AG08396 (cell line): Measurements from ENCODE around the gene ACE.

ENCODE experiments used
- DNase-seq: peaks from one replicate; pipeline ENCODE4 v3.0.0; 2012; ENCODE audit warnings: low spot score, mixed read lengths

The ACE gene

DNA sequence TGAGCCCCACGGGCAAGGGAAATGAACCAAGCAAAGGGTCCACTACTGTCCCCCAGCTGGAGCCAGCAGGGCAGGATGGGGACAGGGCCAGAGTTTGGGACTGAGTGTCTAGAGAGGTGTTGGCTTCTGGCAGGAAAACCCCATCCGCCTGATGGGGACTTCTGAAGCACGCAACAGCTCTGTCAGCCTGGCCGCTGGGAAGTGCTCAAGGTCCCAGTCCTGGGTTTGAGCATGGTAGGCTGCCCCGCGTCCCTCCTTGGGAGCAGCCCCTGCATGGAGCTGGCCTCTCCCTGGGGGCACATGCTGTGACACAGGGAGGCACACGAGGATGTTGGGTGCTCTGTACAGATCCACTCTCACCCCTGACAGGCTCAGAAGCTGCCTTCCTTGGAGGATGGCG lies 14.6 kb downstream of the ACE start:
- no peak for DNase-seq

DNA sequence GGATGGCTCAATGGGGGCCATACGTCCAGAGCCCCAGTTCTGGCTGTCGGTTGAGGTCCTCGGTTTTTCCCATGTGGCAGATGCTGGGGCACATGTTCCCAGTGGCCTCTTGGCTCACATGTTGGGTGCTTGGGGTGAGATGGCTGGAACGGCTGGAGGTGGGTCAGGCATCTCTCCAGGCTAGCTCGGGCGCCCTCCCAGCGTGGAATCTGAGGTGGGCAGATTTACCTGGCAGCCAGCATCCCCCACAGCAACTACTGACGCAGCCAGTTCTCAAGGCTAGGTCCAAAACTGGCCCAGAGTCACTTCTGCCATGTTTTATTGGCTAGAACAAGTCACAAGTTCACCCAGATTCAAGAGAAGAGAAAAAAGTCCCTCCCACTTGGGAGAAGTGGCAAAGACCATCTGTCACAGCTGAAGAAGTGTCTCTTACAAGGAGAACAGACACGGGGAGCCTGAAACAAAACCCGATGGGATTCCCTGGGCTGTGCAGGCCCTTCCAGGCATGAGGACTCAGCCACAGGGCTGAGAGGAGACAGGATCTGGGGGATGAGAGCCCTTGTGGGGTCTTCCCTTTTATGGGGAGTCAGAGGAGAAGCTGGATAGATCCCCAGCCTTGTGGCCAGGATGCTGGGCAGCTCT lies 15.2 kb downstream of the ACE start:
- no peak for DNase-seq

DNA sequence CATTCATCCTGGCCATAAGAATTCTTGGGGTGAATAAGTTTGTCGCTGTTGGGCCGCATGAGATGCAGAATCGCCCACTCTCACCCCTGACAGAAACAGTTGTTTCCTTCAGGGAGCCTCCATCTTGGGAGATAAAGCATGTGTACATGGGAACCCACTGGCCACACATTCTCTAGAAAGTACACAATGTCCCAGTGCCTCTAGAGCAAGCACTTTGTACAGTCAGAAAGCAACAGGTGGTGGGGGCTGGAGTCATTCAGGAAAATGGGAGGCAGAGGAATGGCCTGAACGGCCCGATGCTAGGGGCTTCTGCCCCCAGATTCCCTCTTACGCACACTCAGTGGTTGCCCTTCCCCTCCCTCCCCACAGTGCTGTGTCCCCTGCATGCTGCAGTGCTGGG lies 16.1 kb downstream of the ACE start:
- DNase-seq, result no peak

DNA sequence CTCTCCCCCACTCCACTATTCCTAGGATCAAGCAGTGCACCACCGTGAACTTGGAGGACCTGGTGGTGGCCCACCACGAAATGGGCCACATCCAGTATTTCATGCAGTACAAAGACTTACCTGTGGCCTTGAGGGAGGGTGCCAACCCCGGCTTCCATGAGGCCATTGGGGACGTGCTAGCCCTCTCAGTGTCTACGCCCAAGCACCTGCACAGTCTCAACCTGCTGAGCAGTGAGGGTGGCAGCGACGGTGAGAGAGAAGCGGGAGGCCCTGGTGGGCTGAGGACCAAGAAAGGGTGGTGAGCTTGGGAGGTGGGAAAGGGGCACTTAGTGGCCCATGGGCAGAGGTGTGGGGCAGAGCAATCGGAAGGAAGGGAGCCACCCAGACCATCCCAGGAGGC lies 16.6 kb downstream of the ACE start:
- DNase-seq, result no peak

DNA sequence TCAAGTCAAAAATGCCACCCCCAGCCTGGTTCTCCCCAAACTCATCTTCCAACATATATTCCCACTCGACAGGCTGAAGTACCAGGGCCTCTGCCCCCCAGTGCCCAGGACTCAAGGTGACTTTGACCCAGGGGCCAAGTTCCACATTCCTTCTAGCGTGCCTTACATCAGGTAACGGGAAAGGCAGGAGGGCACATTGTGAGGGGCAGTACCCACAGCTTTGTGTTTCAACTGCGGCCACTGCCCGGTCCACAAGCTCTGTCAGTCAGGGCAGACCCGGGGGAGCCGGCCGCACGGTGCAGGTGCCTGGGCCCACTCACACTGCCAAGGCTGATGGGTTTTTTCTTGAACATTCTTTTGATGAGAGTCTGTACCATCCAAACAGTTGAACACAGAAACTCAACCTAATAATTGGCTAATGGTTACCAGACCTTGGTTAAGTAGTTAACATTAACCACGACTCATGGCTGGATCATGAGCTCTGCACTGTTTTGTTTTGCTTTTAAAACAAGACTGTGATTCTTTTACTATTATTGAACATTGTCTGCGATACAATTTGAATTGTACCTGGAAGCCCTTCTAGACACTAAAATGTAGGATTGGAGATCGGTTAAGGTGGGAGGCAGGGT lies 17.6 kb downstream of the ACE start:
- no peak for DNase-seq

DNA sequence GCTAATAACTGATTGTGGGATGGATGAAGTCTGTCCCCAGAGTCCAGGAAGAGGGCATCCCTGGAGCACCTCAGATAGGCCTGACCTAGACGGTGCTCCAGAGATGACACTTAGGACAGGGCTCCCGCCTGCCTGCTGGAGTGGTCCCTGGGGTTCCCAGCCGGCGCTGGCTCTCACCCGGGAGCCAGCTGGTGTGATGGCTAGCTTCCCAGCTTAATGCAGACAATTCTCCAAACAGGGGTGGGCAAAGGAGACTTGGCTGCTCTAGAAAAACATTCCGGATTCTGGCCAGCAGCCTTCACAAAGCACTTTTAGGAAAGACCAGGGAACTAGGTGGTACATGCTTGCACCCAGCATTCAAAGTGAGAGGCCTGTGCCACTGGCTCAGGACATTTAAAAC lies 18.6 kb downstream of the ACE start:
- DNase-seq, result no peak

DNA sequence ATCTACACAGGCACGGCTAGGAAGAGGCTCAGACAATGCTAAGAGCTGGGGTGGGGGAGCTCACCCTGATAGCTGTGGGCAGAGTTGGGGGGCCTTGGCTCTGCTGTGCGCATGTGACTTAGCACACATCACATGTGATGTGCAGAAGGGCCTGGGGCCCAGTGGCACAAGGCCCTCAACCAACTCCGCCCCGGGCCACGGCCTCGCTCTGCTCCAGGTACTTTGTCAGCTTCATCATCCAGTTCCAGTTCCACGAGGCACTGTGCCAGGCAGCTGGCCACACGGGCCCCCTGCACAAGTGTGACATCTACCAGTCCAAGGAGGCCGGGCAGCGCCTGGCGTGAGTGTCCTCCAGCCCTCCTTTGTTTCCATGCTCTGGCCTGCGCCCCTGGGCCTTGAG lies 19.3 kb downstream of the ACE start:
- DNase-seq, result no peak

DNA sequence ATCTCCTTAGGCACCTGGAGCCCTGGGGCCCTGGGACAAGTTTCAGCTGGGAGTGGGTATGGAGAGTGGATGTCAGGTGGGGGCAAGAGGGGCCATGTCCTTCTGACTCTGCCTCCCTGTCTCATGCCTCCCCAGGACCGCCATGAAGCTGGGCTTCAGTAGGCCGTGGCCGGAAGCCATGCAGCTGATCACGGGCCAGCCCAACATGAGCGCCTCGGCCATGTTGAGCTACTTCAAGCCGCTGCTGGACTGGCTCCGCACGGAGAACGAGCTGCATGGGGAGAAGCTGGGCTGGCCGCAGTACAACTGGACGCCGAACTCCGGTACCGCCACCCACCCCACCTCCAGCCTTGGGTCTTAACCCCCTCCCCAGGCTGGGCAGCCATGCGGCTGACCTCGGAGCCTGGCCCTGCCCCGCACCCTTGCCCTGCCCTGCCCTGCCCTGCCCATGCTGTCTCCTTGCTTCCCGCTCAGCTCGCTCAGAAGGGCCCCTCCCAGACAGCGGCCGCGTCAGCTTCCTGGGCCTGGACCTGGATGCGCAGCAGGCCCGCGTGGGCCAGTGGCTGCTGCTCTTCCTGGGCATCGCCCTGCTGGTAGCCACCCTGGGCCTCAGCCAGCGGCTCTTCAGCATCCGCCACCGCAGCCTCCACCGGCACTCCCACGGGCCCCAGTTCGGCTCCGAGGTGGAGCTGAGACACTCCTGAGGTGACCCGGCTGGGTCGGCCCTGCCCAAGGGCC lies 20.0 kb downstream of the ACE start:
- DNase-seq, result no peak

DNA sequence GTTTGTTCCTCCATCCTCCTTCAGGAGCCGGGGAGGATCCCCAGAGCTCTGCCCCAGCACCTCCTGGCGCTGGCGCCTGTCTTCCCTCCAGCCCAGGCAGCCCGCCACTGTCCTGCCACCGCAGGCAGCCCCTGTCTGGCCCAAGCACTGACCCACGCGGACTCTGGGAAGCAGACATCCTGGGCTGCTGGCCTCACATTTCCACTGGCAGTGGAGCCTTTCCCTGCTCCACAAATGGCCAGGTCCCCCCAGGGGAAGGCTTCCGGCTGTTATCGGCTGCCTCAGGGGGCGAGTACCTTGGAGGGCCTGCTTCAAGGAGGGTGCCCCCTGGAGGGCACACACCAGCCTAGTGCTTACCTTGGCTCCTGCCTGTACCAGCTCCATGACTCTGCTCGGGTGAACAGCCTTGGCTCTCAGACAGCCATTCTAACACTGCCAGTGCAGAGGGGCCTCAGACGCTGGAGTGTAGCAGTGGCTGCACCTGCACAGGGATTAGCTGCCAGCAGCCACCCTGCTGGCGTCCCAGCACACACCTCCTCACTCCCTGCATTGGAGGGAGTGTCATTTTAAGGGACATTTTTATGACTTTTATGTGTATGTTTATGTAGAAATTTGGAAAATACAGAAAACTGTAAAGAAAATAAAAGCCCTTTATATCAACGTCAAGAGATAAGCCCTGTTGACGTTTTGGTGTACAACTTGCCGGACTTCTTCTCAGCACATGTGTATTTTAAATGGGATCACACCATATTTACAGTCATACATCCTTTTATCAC lies 21.0 kb downstream of the ACE start:
- DNase-seq, result no peak

DNA sequence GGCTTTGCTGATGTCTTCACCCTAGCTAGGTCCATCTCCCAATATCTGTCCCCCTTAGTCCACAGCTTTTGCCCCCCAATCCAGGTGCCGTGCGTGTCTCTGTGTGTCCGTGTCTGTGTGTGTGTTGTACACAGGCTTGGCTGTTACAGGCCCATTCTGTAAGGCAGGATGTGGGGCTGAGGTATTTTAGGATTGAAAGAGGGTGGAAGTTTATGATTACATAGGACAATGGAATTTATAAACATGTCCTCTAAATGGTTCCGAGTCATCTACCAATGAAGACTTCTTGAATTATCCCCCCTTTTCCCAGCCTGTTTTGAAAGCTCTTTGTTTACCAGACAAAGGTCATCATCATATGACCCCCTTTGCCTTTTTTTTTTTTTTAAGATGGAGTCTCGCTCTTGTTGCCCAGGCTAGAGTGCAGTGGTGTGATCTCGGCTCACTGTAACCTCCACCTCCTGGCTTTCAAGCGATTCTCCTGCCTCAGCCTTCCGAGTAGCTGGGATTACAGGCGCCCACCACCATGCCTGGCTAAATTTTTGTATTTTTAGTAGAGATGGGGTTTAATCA lies 21.9 kb downstream of the ACE start:
- DNase-seq, result peak; percentile 80

DNA sequence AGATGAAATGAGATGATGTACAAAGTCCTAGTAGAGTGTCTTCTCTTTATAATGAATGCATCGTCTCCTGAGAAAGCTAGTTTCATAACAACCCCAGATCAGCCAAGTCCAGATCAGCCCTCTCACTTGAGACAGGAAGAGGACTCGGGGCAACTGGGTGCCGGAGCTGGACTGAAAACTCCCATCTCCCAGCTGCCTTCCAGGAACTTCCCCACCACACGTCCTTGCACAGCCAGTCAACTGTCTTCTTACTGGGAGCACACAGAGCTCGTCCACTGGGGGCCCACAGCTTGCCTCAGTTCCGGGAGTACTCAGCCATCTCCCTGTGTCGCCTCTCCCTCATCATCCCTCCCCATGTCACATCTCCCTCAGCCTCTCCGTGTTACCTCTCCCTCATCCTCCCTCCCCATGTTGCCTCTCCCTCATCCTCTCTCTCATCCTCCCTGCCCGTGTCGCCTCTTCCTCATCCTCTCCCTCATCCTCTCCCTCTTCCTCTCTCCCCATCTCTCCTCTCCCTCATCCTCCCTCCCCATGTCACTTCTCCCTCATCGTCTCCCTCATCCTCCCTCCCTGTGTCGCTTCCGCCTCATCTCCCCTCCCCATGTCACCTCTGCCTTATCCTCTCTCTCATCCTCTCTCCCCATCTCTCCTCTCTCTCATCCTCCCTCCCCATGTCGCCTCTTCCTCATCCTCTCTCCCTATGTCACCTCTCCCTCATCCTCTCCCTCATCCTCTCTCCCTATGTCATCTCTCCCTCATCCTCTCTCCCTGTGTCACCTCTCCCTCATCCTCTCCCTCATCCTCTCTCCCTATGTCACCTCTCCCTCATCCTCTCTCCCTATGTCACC lies 23.9 kb downstream of the ACE start:
- DNase-seq, result no peak

DNA sequence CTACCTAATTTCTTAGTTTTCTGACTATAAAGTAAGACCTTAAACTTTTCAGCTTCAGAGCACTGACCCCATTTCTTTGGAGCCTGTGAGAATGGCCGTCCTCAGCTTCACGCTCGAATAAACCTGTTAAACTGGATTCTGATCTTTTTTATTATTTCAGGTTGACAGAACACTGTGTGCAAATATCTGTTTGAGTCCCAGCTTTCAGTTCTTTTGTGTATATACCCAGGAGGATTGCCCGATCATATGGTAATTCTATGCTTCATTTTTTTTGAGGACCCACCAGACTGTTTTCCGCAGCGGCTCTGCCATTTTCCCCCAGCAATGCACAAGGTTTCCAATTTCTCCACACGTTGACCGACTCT lies 26.5 kb downstream of the ACE start:
- no peak for DNase-seq

DNA sequence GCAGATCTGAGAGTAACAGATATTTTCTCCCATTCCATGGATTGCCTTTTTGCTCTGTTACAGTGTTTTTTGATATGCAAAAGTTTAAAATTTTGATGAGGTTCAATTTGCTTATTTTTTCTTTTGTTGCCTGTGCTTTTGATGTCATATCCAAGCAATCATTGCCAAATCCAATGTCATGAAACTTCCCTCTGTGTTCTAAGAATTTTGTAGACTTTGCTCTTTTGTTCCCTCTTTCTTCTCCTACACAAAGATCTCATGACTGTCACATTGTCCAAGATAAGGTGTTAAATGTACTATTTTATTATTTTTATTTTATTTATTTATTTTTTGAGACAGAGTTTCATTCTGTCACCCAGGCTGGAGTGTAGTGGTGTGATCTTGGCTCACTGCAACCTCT lies 27.4 kb downstream of the ACE start:
- DNase-seq, result no peak

DNA sequence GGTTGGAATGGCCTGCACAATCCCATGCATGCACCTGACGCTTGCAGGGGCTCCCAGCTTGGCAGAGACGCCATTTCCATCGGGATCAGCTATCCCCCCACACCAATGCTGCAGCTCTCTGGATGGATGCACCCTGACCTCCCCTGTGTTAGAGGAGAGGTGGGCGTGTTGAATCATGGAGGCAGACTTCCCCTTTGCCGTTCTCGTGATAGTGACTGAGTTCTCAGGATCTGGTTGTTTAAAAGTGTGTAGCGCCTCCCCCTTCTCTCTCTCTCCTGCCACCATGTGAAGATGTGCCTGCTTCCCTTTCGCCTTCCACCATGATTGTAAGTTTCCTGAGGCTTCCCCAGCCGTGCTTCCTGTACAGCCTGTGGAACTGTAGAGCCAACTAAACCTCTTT lies 28.5 kb downstream of the ACE start:
- no peak for DNase-seq

DNA sequence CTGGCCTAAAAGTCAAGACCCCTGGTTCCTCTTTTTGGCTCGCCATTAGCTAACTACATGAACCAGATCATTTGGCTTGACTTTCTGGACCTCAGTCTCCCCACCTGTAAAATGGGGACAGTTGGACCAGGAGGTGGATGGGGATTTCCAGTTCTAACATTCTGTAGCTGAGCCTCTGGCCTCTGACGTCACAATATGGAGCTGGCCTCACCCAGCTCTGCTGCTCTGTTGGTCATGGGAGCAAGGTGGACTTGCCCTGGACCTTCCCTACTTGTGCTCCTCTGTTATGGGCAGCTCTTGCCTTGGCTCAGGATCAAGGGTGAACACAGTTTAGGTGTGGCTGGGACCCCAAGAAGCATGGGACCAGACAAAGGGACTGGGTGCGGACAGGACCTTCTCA lies 29.8 kb downstream of the ACE start:
- no peak for DNase-seq

DNA sequence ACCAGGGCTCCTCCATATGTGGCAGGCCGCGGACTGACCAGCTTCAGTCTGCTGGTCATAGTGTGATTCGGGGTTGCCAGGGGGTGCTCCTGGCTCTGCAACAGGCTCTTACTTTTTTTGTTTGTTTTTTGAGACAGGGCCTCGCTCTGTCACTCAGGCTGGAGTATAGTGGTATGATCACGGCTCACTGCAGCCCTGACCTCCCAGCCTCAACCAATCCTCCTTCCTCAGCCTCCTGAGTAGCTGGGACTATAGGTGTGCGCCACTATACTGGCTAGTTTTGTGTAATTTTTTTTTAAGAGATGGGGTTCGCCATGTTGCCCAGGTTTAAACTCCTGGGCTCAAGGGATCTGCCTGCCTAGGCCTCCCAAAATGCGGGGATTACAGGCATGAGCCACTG lies 34.5 kb downstream of the ACE start:
- no peak for DNase-seq

DNA sequence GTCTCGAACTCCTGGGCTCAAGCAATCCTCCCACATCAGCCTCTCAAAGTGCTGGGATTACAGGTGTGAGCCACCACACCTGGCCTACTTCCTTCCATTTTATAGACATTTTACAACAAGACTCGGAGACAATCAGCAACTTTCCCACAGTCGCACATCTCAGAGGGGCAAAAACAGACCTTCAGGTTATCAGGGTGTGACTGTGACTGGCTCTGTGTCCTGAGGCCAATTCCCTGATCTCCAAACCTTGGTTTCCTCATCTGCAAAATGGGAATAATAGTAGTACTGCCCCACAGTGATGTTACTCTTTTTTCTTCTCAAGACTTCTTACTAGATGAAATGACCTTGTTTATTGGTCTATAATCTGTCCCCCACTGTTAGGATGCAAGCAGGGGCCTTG lies 35.5 kb downstream of the ACE start:
- DNase-seq, result no peak

DNA sequence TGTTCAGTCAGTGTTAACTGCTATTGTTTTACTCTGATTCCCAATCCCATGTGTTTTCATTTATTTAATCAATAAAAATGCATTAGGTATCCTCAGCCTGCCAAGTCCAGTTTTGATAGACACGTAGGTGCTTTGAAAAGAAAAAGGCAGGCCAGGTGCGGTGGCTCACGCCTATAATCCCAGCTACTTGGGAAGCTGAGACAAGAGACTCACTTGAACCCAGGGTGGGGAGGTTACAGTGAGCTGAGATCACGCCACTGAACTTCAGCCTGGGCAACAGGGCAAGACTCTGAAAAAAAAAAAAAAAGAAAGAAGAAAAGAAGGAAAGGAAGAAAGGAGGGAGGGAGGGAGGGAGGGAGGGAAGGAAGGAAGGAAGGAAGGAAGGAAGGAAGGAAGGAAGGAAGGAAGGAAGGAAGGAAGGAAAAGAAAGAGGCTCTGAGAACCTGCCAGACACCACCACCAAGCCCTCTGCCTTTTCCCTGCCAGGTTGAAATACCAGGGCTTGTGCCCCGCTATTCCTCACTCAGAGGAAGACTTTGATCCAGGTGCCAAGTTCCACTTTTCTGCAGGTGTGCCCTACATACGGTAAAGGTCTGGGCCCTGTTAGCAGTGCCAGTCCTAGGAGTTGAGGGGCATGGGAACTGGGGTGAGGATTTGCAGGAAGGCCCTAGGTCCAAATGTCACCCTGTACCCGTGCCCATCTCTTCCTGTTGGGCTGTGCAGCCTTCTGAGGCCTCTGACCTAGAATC lies 36.2 kb downstream of the ACE start:
- DNase-seq, result no peak

DNA sequence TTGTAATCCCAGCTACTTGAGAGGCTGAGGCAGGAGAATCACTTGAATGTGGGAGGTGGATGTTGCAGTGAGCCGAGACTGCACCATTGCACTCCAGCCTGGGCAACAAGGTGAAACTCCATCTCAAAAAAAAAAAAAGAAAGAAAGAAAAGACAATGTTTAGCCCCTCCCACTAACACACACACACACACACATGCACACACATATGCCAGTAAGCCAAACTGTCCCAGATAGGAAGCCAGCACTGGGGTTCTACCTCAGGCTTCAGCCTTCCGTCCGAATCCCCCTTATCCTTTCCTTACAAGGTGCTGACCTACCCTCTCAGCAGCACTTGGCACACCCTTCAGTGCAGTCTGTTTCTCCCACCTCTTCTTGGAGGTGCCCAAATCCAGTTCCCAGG lies 37.6 kb downstream of the ACE start:
- DNase-seq, result no peak

DNA sequence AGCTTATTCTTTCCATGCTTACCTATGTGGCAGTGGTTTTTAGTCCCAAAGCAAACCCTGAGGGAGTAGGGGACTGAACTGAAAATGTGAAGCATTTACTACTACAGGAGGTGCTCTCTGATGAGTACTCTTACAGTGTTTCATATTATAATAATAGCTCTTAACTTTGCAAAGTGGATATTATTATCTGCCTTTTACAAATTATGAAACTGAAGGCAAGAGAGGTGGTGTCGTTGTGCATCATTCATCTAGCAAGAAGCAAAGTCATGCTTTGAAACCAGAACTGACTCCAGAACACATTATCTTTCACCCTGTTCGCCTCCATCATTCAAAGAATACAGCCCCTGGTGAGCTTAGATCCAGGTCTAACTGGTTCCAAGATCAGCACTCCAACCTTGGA lies 38.1 kb downstream of the ACE start:
- DNase-seq, result no peak

DNA sequence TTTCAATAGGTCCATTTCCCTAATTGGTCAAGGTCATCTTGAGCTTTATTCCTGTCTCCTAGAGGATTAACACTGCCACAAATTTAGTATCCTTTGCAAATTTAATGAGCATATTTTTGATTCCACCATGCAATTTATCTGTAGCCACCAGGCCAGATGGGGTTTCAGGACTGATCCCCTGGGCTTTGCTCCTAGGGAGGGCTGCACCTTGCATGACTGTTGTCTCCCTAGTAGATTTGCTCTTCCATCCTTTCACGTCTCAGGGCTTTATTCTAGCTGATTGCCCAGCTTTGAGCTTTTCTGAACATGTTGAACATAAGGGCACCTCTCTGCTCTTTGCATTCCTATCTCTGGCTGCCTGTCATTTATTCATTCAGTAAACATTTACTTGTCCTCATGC lies 38.6 kb downstream of the ACE start:
- no peak for DNase-seq
